KBM-7 (cell line): Measurements from ENCODE around the gene PSMB3.
"Not testable (repeated sequence)": the region's sequence is repeated elsewhere in the genome, so short reads cannot be mapped to it uniquely, and the experiment has no call there.

ENCODE experiments used
- DNase-seq: peaks from one replicate; pipeline ENCODE4 v3.0.0-alpha.2; 2015
- in situ Hi-C: fragments of 300-500 bp; cut with MboI; formaldehyde crosslinking; loops from 2 replicates; pipeline ENCODE4 v1.14.3; 2020; ENCODE audit warnings: low sequenced_read_pairs, low pct_unique_long_range_greater_than_20kb, mixed read lengths

PSMB3 gene

DNA sequence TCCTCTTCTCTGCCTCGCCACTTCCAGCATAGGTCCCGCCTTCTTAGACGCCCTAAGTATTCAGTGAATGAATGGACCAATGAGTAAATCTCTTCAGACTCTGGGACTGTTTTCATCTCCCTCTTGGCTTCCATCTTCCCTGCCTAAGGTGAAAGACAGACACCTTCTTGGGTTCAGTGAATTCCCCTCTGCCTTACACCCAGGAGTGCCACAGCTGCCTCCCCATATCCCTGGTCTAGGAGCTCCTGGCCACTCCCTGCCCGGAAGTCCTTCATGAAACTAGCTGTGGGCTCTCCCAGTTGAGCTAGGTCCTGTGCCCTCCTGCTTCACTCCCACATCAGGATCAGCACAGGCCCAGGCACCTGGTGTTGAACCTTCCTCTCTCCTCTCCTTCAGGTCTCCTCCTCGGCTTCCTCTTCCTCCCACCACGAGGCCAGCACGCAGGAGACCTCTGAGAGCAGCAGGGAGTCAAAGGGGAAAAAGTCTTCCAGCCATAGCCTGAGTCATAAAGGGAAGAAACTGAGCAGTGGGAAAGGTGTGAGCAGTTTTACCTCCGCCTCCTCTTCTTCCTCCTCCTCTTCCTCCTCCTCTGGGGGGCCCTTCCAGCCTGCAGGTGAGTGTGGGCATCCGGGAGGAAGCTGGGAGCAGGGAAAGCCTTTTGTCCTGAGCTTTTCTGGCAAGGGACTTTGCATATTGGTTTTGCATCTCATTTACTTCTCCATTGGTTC, 37.2 kb upstream of the PSMB3 start:
- DNase-seq: no peak
- in situ Hi-C loops: no loop called here

GRCh38 chr17:38716368-38717005, 36.1 kb upstream of the PSMB3 start:
- no peak for DNase-seq

GRCh38 chr17:38717139-38717745, 35.3 kb upstream of the PSMB3 start:
- no peak for DNase-seq
- in situ Hi-C loops: no loop called here

More at GRCh38 chr17:38716368-38717005, 36.1 kb upstream of the PSMB3 start:
- in situ Hi-C loops: no loop called here

- in situ Hi-C loops: no loop called here
- DNase-seq: no peak
These were observed 33.1 kb upstream of the PSMB3 start for GRCh38 chr17:38719289-38719942.

- in situ Hi-C loops: no loop called here
These were observed 32.4 kb upstream of the PSMB3 start for GRCh38 chr17:38719943-38720641.

DNA sequence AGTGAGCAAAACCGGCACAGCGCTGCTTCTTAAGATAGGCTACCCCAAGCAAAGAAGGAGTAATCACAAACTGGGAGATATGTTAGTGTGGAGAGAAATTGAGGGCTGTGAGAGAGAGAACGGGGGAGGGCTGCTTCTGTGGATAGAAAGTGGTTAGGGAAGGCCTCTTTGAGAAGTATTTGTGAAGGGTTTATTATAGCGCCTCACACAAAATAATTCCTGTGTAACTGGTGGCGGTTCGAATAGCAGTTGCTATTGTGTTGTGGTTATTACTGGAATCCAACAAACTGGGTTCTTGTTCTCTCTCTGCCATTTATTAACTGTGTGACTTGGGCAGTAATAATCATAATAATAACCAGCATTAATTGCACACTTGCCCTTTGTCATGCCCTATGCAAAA, 31.6 kb upstream of the PSMB3 start:
- in situ Hi-C loops: no loop called here
- DNase-seq: no peak

More at GRCh38 chr17:38719943-38720641, 32.4 kb upstream of the PSMB3 start:
- no peak for DNase-seq

DNA sequence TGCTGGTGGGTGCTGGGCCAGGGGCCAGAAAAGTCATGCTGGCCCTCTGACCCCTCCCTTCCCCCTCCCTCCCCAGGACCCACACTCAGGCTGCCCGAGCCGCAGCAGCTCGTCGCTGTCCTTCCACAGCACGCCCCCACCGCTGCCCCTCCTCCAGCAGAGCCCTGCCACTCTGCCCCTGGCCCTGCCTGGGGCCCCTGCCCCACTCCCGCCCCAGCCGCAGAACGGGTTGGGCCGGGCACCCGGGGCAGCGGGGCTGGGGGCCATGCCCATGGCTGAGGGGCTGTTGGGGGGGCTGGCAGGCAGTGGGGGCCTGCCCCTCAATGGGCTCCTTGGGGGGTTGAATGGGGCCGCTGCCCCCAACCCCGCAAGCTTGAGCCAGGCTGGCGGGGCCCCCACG, 30.7 kb upstream of the PSMB3 start:
- in situ Hi-C loops: no loop called here
- DNase-seq: no peak

DNA sequence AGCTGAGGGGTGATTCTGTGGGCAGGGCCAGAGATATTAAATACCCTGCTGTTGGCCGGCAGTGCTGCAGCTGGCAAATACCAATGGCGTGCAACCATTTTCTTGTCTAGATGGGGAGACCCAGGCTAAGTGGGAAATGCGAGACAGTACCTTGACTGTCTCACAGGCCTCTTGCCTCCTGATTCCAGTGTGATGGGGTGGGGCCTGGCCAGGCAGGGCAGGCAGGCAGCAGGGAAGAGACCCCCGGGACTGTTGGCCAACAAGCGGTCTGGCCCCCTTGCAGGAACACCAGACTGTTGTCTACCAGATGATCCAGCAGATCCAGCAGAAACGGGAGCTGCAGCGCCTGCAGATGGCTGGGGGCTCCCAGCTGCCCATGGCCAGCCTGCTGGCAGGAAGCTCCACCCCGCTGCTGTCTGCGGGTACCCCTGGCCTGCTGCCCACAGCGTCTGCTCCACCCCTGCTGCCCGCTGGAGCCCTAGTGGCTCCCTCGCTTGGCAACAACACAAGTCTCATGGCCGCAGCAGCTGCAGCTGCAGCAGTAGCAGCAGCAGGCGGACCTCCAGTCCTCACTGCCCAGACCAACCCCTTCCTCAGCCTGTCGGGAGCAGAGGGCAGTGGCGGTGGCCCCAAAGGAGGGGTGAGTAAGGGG, 28.1 kb upstream of the PSMB3 start:
- DNase-seq: no peak
- in situ Hi-C loops: no loop called here

- DNase-seq: no peak
- in situ Hi-C loops: no loop called here
These were observed 27.5 kb upstream of the PSMB3 start for GRCh38 chr17:38725066-38725465.

DNA sequence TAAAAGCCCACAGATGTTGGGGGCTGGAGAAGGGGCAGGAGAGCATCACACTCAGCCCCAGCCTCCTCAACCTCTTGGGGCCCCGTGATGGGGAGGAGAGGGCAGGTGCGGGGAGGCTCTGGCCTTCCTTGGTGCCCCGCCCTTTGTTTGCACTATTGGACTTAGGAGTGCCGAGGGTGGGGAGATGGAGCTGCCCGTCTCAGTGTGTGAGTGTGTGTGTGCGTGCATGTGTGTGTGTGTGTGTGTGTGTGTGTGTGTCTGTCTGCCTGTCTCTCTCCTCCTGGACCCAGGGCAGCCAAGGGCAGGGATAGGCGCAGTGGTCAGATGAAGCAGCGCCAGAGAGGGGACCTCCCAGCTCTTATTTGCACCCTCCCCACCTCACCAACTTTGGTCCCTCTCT, 26.4 kb upstream of the PSMB3 start:
- in situ Hi-C loops, DNase-seq: not testable (repeated sequence)

DNA sequence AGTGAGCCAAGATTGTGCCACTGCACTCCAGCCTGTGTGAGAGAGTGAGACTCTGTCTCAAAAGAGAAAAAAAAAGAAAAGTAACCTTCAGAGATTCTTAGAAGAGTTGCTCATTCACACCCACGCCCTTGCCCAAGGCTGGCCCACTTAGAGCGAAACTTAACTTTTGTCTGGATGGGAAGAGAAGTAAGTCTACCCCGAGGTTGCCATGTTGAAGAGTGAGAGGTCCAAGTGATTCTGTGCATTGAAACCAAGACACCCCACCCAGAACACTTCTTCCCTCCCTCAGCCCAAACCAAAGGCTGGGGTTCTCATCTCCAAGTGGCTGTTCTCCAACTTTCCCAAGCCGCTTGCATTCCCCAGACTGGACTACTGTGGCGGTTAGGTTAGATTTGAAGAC, 24.8 kb upstream of the PSMB3 start:
- no peak for DNase-seq
- in situ Hi-C loops: no loop called here

- peak; percentile 60 for DNase-seq
- in situ Hi-C loops: no loop called here
These were observed 24.2 kb upstream of the PSMB3 start for GRCh38 chr17:38728290-38728831.

- DNase-seq: no peak
- in situ Hi-C loops: no loop called here
These were observed 23.1 kb upstream of the PSMB3 start for GRCh38 chr17:38729368-38729885.

- DNase-seq: peak; percentile 80
- in situ Hi-C loops: loop anchor here (10.0 kb wide), 1 partner anchor 55 kb away; the partner anchor contains the start of gene EPOP
These were observed 22.5 kb upstream of the PSMB3 start, which contains the start of gene CISD3 for GRCh38 chr17:38729886-38730525. TSS of gene CISD3 (plus strand) at chr17:38730341. CDS start at chr17:38730359, 18 bp downstream.

DNA sequence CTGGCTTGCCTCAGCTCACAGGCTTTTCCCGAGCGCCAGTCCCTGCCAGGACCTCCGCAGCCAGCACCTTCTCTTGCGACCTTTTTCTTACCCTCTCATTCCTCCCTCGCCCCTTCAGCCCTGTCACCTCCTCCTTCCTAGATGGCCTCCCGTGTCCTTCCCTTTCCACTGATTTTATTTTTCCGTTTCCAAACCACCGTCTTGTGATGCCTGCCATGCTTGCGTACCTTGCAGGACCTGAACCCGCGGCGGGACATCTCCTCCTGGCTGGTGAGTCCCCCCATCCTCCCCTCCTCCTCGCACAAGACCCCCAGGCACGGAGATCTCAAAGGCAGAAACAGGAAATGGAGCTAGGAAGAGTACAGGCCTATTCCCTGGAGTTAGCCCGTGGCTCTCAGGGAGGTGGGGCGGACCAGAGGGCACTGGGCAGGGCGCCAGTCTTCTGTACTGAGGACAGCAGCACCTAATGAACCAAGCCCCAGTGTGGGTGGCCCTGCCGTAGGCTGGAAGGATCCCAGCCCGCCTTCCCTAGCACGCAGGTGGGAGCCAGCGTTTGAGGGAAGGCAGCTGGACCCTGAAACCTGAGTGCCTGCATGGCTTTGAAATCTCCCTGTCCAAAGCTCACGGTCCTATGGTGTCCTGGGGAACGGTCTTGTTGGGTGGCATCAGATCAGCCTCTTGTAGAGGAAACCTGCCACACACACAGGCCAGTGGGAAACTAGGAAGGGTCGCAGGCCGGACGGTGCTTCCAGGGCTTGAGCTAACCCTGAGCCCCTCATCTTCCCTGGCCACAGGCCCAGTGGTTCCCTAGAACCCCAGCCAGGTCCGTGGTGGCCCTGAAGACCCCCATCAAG, 21.8 kb upstream of the PSMB3 start:
- in situ Hi-C loops: loop anchor here (10.0 kb wide), 1 partner anchor 56 kb away; the partner anchor contains the start of gene EPOP
- peak; percentile 63 for DNase-seq

DNA sequence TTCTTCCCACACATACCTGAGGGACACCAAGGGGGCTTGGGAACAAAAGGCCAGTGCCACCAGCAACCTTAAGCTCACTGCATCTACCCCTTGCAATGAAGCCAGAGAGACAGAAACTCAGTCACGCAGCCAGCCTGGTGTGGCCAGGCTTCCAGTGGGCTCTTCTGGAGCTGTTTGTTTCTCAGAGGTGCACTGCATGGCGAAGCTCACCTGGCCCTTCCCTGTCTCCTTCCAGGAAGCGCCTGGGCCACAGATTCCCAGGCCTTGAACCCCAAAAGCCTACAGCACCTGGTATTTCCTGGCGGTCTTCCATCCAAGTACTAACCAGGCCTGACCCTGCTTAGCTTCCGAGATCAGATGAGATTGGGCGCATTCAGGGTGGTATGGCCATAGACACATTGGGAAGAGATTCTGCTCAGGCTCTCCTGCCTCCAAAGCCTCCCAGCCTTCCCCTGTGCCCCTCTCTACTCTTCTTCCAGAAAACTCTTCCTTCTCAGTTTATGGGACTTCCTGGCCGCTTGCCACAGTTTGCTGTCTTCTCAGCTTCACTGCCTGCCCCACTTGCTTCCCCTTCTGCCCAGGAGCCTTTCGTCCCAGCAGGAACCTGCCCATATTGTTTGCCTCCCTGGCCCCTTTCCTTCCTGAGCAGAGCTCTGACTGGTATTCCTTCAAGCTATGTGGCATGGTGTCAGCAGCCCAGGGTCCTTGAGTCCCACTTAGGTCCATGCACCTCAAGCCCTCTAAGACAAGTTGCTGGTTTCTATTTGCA, 20.8 kb upstream of the PSMB3 start:
- peak; percentile 57 for DNase-seq
- in situ Hi-C loops: loop anchor here (10.0 kb wide), 1 partner anchor 57 kb away; the partner anchor contains the start of gene EPOP
